Lower leg skin (tissue), 4 donors: ENCODE data around the gene TLR6. TPM values are rescaled to one million over a fixed set of nuclear protein-coding genes. Genes with fewer than 3 reads are reported as not detected.

Experiments used
- DNase-seq, 2 donors: peaks; one replicate each; pipeline ENCODE4 v3.0.0-alpha.2; 2019; ENCODE audit warnings: low spot score in 2 of 2
- H3K4me3 ChIP-seq: fragments of 200-600 bp; sonication (generic); 2 replicates; pipeline ENCODE4 v1.5.1; 2017; ENCODE audit warnings: mild to moderate bottlenecking, low read depth; ENCODE audit not compliant: poor library complexity, severe bottlenecking
- POLR2A ChIP-seq, 2 donors: fragments of 450-650 bp; IDR thresholded peaks; one replicate each; pipeline ENCODE4 v1.6.1; 2016 to 2017; ENCODE audit warnings: antibody characterized with exemption in 2 of 2, mild to moderate bottlenecking in 1 of 2, moderate library complexity in 1 of 2
- WGBS, 2 donors: methylation state at CpG; one replicate each; pipeline ENCODE4 v1.1.5; 2018; 5-methylcytosine and 5-hydroxymethylcytosine counted together
- intact Hi-C: fragments of 100-400 bp; cut with DNase I; formaldehyde crosslinking; loops from one replicate; pipeline ENCODE4 v1.15.0; 2023; ENCODE audit warnings: low total_unique reads
- total RNA-seq, 4 donors: library from RNA; depleted of rRNA; stranded (reverse); fragments of >200 nt; gene quantifications; one replicate each; pipeline ENCODE4 v1.1.0, GENCODE V29; 2016
- TF ChIP-seq, protein P1 (sequence below), 3 donors: fragments of 450-650 bp; IDR thresholded peaks; one replicate each; pipeline ENCODE4 v1.5.1; 2016; ENCODE audit warnings: antibody characterized with exemption in 3 of 3, mild to moderate bottlenecking in 3 of 3, moderate library complexity in 2 of 3

TLR6 gene
- total RNA-seq, 4 donors from 2014 or later = 1.1 to 4.0 (median 2.2) TPM

DNA sequence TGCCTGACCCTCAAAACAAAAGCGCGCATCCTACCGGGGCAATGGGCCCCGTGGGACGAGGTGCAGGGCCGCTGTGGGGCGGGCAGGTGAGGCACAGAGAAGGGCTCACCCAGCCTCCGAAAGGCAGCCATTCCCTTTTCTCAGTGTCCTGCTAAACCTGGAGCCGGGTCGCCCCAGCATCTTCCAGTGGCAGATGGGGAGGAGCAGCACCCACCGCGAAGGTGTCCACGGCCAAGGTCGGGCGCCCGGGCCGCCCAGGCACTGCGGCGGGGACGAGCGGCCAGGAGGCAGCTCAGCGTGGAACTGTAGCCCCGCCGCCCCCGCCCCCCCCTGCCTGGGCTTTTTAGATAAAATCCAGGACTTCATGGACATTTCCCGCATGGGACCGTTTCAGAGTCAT is 32.9 kb downstream of the TLR6 start:
- 92 to 93% methylated on average over 26 to 27 of the region's 27 CpGs for WGBS, 2 donors
- H3K4me3 ChIP-seq = no peak overlapping the region
- DNase-seq = no peak
- no peak for TF ChIP-seq POLR2A (IDR thresholded peaks at IDR 0.05)
- TF ChIP-seq, protein P1, sequence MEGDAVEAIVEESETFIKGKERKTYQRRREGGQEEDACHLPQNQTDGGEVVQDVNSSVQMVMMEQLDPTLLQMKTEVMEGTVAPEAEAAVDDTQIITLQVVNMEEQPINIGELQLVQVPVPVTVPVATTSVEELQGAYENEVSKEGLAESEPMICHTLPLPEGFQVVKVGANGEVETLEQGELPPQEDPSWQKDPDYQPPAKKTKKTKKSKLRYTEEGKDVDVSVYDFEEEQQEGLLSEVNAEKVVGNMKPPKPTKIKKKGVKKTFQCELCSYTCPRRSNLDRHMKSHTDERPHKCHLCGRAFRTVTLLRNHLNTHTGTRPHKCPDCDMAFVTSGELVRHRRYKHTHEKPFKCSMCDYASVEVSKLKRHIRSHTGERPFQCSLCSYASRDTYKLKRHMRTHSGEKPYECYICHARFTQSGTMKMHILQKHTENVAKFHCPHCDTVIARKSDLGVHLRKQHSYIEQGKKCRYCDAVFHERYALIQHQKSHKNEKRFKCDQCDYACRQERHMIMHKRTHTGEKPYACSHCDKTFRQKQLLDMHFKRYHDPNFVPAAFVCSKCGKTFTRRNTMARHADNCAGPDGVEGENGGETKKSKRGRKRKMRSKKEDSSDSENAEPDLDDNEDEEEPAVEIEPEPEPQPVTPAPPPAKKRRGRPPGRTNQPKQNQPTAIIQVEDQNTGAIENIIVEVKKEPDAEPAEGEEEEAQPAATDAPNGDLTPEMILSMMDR (IDR thresholded peaks at IDR 0.05) = no peak
- intact Hi-C loops = no loop called here

DNA sequence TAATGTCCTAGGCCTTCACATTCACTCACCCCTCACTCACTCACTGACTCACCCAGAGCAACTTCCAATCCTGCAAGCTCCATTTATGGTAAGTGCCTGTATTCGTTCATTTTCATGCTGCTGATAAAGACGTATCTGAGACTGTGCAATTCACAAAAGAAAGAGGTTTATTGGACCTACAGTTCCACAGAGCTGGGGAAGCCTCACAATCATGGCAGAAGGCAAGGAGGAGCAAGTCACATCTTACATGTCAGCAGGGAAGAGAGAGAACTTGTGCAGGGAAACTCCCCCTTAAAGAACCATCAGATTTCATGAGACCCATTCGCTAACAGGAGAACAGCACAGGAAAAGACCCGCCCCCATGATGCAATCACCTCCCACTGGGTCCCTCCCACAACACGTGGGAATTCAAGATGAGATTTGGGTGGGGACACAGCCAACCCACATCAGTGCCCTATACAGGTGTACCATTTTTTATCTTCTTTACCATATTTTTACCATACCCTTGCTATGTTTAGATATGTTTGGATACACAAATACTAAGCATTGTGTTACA is 33.8 kb downstream of the TLR6 start:
- no peak for DNase-seq
- no peak for TF ChIP-seq POLR2A (IDR thresholded peaks at IDR 0.05)
- TF ChIP-seq, protein P1 (IDR thresholded peaks at IDR 0.05) = no peak
- 85 to 90% methylated on average over 5 of the region's 5 CpGs for WGBS, 2 donors
- intact Hi-C loops = no loop called here
- no peak overlapping the region for H3K4me3 ChIP-seq

DNA sequence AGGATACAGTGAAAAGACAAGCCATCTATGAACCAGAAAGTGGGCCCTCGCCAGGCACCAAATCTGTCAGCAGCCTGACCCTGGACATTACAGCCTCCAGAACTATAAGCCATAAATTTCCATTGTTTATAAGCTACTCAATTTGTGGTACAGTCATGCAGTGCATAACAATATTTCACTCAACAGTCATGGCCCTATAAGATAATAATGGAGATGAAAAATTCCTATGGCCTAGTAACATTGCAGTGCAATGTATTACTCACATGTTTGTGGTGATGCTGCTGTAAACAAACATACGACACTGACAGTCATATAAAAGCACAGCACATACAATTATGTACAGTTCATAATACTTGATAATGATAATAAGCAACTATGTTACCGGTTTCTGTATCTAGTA is 34.9 kb downstream of the TLR6 start:
- WGBS, 2 donors = 92 to 96% methylated on average over 3 of the region's 3 CpGs
- intact Hi-C loops = no loop called here
- TF ChIP-seq, protein P1 (IDR thresholded peaks at IDR 0.05) = no peak
- no peak for TF ChIP-seq POLR2A (IDR thresholded peaks at IDR 0.05)
- DNase-seq = no peak
- no peak overlapping the region for H3K4me3 ChIP-seq

DNA sequence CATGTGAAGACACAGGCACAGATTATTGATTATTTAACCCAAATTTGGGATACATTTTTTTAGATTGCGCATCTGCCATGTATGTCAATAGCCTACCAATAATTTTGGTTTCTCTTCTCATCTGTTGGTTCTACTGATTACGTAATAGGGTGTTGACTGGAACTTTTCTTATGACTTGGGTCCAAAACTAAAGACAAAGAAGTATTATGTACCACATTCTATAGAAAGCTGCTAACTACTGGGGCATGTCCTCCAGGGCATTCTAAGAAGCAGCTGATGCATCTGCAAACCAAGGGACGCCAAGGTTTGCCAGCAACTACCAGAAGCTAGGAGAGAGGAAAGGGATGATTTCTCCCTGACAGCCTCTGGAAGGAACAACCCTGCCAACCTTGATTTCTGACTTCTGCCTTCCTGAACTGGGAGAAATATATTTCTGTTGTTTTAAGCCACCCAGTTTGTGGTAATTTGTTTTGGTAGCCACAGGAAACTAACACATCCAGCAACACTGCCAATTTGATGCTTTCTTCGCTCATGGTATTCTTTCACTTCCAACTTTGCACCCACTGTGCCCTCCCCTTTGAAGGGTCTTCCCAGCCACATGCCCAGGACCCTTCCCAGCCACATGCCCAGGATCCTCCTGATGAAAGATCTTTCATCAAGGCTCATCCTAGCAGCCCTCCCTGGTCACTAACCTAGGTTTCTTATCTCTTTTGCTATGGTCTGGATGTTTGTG is 36.1 kb downstream of the TLR6 start:
- H3K4me3 ChIP-seq = no peak overlapping the region

DNA sequence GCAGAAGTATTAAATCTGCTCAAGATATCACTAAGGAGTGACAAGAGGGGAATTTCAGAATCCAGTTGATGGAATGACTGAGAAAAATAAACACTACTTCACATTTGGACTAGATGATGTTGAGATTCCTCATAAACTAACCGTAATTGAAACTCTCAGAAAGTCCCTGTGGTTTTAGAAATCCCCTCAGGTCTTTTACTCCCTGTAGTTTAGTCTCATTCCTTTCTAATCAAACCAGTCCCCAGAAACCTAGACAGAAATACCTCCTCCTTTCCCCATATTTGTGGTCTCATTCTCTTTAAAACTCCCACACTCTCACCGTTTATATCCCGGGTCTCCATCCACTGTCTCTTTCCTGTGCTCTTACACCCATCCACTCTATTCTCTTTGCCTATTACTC is 37.0 kb downstream of the TLR6 start:
- TF ChIP-seq POLR2A (IDR thresholded peaks at IDR 0.05) = no peak
- TF ChIP-seq, protein P1 (IDR thresholded peaks at IDR 0.05) = no peak
- no peak overlapping the region for H3K4me3 ChIP-seq
- 52 to 54% methylated on average over 3 of the region's 3 CpGs for WGBS, 2 donors
- intact Hi-C loops = no loop called here
- no peak for DNase-seq

More for the DNA sequence above, 36.1 kb downstream of the TLR6 start:
- no peak for TF ChIP-seq POLR2A (IDR thresholded peaks at IDR 0.05)
- TF ChIP-seq, protein P1 (IDR thresholded peaks at IDR 0.05) = no peak
- DNase-seq = no peak
- intact Hi-C loops = no loop called here
- 63 to 71% methylated on average over 4 of the region's 4 CpGs for WGBS, 2 donors
